ENCODE measurements around the gene WARS2. TPM values are rescaled to one million over a fixed set of nuclear protein-coding genes. Genes with fewer than 3 reads are reported as not detected.

WARS2 gene
- total RNA-seq, 1 experiment from 2014 or later, result 18.1 TPM

DNA sequence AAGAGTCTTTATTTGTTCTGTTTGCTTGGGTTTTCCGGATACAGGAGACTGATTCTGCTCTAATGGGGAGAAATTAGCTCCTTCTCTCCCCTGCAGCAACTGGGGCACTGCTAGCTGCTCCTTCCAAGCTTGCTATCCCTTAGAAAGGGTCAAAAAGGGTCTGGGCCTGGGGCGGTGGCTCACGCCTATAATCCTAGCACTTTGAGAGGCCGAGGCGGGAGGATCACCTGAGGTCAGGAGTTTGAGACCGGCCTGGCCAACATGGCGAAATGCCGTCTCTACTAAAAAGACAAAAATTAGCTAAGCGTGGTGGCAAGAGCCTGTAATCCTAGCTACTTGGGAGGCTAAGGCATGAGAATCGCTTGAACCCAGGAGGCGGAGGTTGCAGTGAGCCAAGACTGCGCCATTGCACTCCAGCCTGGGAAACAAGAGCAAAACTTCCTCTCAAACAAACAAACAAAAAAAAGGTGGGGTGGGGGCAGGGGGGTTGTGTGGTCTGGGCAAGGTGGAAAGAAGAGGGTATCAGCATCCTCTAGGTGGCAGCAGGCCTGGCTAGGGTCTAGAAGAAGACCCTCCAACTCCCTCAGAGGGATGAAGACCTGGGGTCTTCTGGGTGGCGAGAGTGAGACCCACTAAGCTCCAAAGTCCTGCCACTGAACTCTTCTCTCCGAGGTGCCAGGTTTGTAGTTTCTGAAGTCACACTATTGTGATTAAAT lies 136.9 kb downstream of the WARS2 start:
- no peaks in the 10 kb centered on the region for H3K9me2 ChIP-seq (replicated peaks; ENCODE audit: low read length)
- intact Hi-C loops (cut with micrococcal nuclease), result no loop called here
- ATAC-seq, result no peak
- no peak for DNase-seq
- no peak overlapping the region for H3K27ac ChIP-seq (ENCODE audit: low read length)
- no peaks in the 10 kb centered on the region for H3K79me2 ChIP-seq (ENCODE audit: low read length)
- no peaks in the 10 kb centered on the region for H3K27me3 ChIP-seq (ENCODE audit: low read length)
- no peak for TF ChIP-seq EZH2 (IDR thresholded peaks at IDR 0.05; ENCODE audit: low read length, unreplicated experiment)
- TF ChIP-seq, protein P1, sequence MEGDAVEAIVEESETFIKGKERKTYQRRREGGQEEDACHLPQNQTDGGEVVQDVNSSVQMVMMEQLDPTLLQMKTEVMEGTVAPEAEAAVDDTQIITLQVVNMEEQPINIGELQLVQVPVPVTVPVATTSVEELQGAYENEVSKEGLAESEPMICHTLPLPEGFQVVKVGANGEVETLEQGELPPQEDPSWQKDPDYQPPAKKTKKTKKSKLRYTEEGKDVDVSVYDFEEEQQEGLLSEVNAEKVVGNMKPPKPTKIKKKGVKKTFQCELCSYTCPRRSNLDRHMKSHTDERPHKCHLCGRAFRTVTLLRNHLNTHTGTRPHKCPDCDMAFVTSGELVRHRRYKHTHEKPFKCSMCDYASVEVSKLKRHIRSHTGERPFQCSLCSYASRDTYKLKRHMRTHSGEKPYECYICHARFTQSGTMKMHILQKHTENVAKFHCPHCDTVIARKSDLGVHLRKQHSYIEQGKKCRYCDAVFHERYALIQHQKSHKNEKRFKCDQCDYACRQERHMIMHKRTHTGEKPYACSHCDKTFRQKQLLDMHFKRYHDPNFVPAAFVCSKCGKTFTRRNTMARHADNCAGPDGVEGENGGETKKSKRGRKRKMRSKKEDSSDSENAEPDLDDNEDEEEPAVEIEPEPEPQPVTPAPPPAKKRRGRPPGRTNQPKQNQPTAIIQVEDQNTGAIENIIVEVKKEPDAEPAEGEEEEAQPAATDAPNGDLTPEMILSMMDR (conservative IDR thresholded peaks at IDR 0.05; ENCODE audit: low read depth, low read length), result no peak; the same call in 1 of the 2 replicates
- no peak for TF ChIP-seq EZH2phosphoT487 (IDR thresholded peaks at IDR 0.05; ENCODE audit: borderline replicate concordance, low read length)
- H2AFZ ChIP-seq (ENCODE audit: low read length), result no peak overlapping the region
- H3K4me1 ChIP-seq (ENCODE audit: insufficient read depth, low read length), result peaks cover 8% of the 10 kb centered on the region
- H3K36me3 ChIP-seq (ENCODE audit: low read depth, low read length), result no peaks in the 10 kb centered on the region
- ChIA-PET POLR2A (ENCODE audit: unreplicated experiment) (no interaction called here), CTCF (no interaction called here)
- BruUV-seq (replicated peaks), result no TSS peak
- no peaks in the 10 kb centered on the region for H3F3A ChIP-seq (ENCODE audit: low read length, unreplicated experiment)
- H3K9me3 ChIP-seq (ENCODE audit: low read length), result no peaks in the 10 kb centered on the region
- H3K9ac ChIP-seq (ENCODE audit: low read length), result no peak overlapping the region
- no peak overlapping the region for H3K4me2 ChIP-seq (ENCODE audit: low read length)
- H3K4me3 ChIP-seq (ENCODE audit: low read length), result no peak overlapping the region
- H4K20me1 ChIP-seq (ENCODE audit: low read length), result no peaks in the 10 kb centered on the region

DNA sequence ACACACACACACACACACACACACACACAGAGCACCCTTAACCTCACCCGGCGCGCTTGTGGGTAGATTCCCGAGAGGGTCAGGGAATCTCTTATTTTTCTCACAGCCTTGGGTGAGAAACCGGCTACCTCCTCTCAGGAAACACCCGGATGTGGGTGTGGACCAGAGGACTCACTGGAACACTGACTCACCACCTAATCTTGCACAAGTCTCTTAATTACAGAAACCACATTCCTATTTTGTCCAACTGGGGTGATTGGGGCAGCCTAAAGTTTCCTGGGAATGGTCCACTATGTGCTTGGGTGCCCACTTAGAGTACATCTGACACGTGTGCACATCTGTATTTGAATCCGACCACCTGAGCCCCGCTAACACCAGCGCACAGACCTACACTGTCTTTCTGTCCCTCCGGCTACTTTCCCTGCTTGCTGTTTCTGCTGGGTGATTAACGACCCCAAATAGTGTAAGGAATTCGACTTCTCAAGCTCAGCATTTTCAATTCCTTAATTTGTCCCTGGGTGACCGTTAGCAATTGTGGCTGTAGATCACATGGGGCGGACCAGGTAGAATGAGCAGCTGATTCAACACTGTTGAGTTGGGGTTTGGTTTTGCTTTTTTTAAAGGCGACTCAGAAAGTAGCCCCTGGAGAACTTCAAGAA lies 138.3 kb downstream of the WARS2 start:
- POLR2A ChIA-PET (ENCODE audit: unreplicated experiment), result no interaction called here
- H3K9me3 ChIP-seq (ENCODE audit: low read length), result no peaks in the 10 kb centered on the region
- H3K4me3 ChIP-seq (ENCODE audit: low read length), result no peak overlapping the region
- H4K20me1 ChIP-seq (ENCODE audit: low read length), result no peaks in the 10 kb centered on the region
- no peaks in the 10 kb centered on the region for H3K36me3 ChIP-seq (ENCODE audit: low read depth, low read length)
- BruUV-seq (replicated peaks), result no TSS peak
- H2AFZ ChIP-seq (ENCODE audit: low read length), result peak overlapping the region; percentile 12; the same call in 1 of the 2 replicates
- CTCF ChIA-PET, result no interaction called here
- peak; percentile 76 for ATAC-seq
- peak overlapping the region; percentile 15; the same call in 1 of the 2 replicates for H3K4me2 ChIP-seq (ENCODE audit: low read length)
- no peaks in the 10 kb centered on the region for H3K79me2 ChIP-seq (ENCODE audit: low read length)
- no peak overlapping the region for H3K9ac ChIP-seq (ENCODE audit: low read length)
- intact Hi-C loops (cut with micrococcal nuclease), result no loop called here
- no peaks in the 10 kb centered on the region for H3K27me3 ChIP-seq (ENCODE audit: low read length)
- DNase-seq, result peak; percentile 70
- H3K9me2 ChIP-seq (replicated peaks; ENCODE audit: low read length), result no peaks in the 10 kb centered on the region
- H3K27ac ChIP-seq (ENCODE audit: low read length), result no peak overlapping the region
- no peaks in the 10 kb centered on the region for H3F3A ChIP-seq (ENCODE audit: low read length, unreplicated experiment)
- peaks cover 8% of the 10 kb centered on the region for H3K4me1 ChIP-seq (ENCODE audit: insufficient read depth, low read length)
- TF ChIP-seq, protein P1 (conservative IDR thresholded peaks at IDR 0.05; ENCODE audit: low read depth, low read length), result no peak
- TF ChIP-seq EZH2phosphoT487 (IDR thresholded peaks at IDR 0.05; ENCODE audit: borderline replicate concordance, low read length) (no peak), EZH2 (IDR thresholded peaks at IDR 0.05; ENCODE audit: low read length, unreplicated experiment) (no peak)

All from PC-3 (cell line).